Ovary (tissue), 3 donors: ENCODE results near the gene SWAP70.

Experiments used
- CTCF ChIP-seq, 3 donors: fragments of 450-650 bp in 2 of 3; fragments of 200-600 bp in 1 of 3; IDR thresholded peaks; one replicate each; pipeline versions ENCODE4 v1.5.1 to v1.8.0; 2016 to 2022; ENCODE audit warnings: antibody characterized with exemption in 3 of 3, mild to moderate bottlenecking in 1 of 3
- EP300 ChIP-seq: sonication (generic); formaldehyde crosslinking; IDR thresholded peaks from one replicate; pipeline ENCODE4 v1.6.1; 2017; ENCODE audit warnings: antibody characterized with exemption
- POLR2A ChIP-seq: fragments of 450-650 bp; IDR thresholded peaks from one replicate; pipeline ENCODE4 v1.6.1; 2017; ENCODE audit warnings: antibody characterized with exemption, mild to moderate bottlenecking, moderate library complexity
- donor health status: DM: no; HTN: no; CAD: no.

- TF ChIP-seq CTCF (IDR thresholded peaks at IDR 0.05) (no peak), POLR2A (no peak), EP300 (no peak)
Observed at GRCh38 chr11:9760193-9760575, 96.3 kb downstream of the SWAP70 start.
